IPS-NIHi11 (cell line): ENCODE measurements around the gene IRX6.

ENCODE experiments used
- DNase-seq: peaks from one replicate; pipeline ENCODE4 v3.0.0; 2012; ENCODE audit warnings: mixed read lengths, low spot score

Gene IRX6

GRCh38 chr16:55324285-55325079, 479 bp downstream of the IRX6 start:
- DNase-seq = peak; percentile 29

GRCh38 chr16:55325080-55325447, 1.1 kb downstream of the IRX6 start:
- DNase-seq = peak; percentile 24

GRCh38 chr16:55325458-55326109, 1.6 kb downstream of the IRX6 start:
- DNase-seq = no peak

- no peak for DNase-seq
Observed at GRCh38 chr16:55326261-55327092, 2.5 kb downstream of the IRX6 start.

GRCh38 chr16:55328611-55329569, 4.9 kb downstream of the IRX6 start:
- DNase-seq = peak; percentile 27

- no peak for DNase-seq
Observed at GRCh38 chr16:55329791-55330428, 5.9 kb downstream of the IRX6 start.

- peak; percentile 76 for DNase-seq
Observed at GRCh38 chr16:55330781-55331647, 7.0 kb downstream of the IRX6 start.

GRCh38 chr16:55331648-55332185, 7.7 kb downstream of the IRX6 start:
- no peak for DNase-seq

- no peak for DNase-seq
Observed at GRCh38 chr16:55333684-55334083, 9.7 kb downstream of the IRX6 start.

GRCh38 chr16:55338646-55339045, 14.6 kb downstream of the IRX6 start:
- DNase-seq = no peak

- no peak for DNase-seq
Observed at GRCh38 chr16:55340445-55340844, 16.4 kb downstream of the IRX6 start.

GRCh38 chr16:55341681-55342080, 17.7 kb downstream of the IRX6 start:
- DNase-seq = no peak

GRCh38 chr16:55346475-55346874, 22.5 kb downstream of the IRX6 start:
- no peak for DNase-seq

- DNase-seq = no peak
Observed at GRCh38 chr16:55349867-55350266, 25.9 kb downstream of the IRX6 start.

- DNase-seq = no peak
Observed at GRCh38 chr16:55350984-55351383, 27.0 kb downstream of the IRX6 start.

- no peak for DNase-seq
Observed at GRCh38 chr16:55351936-55352335, 27.9 kb downstream of the IRX6 start.

GRCh38 chr16:55357241-55357640, 33.2 kb downstream of the IRX6 start:
- no peak for DNase-seq

- DNase-seq = no peak
Observed at GRCh38 chr16:55359946-55360345, 35.9 kb downstream of the IRX6 start.

- DNase-seq = no peak
Observed at GRCh38 chr16:55364811-55365210, 40.8 kb downstream of the IRX6 start.

- DNase-seq = no peak
Observed at GRCh38 chr16:55367301-55367811, 43.4 kb downstream of the IRX6 start.
